ENCODE measurements around the gene SEMA6B.

GRCh38 chr19:4578552-4579248 is 19.2 kb upstream of the SEMA6B start:
- TF ChIP-seq CTCF (IDR thresholded peaks at IDR 0.05) (no peak), POLR2A (IDR thresholded peaks at IDR 0.05) (no peak)

All from heart left ventricle (tissue), 13 donors.